Measurements from ENCODE around the gene ITGB1BP1.
A peak's percentile ranks its signal among the peaks of the same experiment; 100 is the strongest.

The ITGB1BP1 gene

GRCh38 chr2:9424447-9425164 lies 1.3 kb upstream of the ITGB1BP1 start:
- Histone ChIP-seq H3K27me3 (ENCODE audit: control insufficient read depth, insufficient read depth, low read length) (peaks cover 7% of the 10 kb centered on the region; the same call in 1 of the 2 replicates), H3K4me3 (ENCODE audit: low read depth, low read length) (peak overlapping the region; percentile 99), H3K9ac (ENCODE audit: low read depth, low read length) (peak overlapping the region; percentile 92), H3K27ac (ENCODE audit: low read depth, low read length) (no peak overlapping the region), H3K9me3 (ENCODE audit: control insufficient read depth, insufficient read depth, low read length) (no peaks in the 10 kb centered on the region), H3K36me3 (ENCODE audit: control insufficient read depth, insufficient read depth, low read length) (peaks cover 14% of the 10 kb centered on the region), H3K4me1 (ENCODE audit: control insufficient read depth, insufficient read depth, low read length) (peaks cover 14% of the 10 kb centered on the region)

DNA sequence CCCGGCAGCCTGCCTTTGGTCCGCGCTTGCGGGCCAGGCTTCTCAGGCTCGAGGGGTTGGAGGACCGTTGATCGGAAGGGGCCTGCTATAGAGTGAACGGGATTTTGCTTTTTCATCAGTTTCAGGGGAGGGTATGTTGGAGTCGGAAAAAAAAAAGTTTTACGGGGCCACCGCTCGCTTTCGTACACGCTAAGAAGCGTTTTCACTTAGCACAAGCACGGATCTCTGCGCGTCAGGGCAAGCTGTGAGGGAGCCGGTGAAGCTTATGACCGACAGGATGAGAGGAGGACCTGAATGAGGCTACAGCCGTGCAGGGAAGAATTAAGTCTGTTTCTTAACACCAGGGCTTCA lies 569 bp upstream of the ITGB1BP1 start:
- H3K36me3 ChIP-seq (ENCODE audit: control insufficient read depth, insufficient read depth, low read length): peaks cover 7% of the 10 kb centered on the region
- H3K27me3 ChIP-seq (ENCODE audit: control insufficient read depth, insufficient read depth, low read length): peaks cover 7% of the 10 kb centered on the region; the same call in 1 of the 2 replicates
- peak overlapping the region; percentile 96 for H3K27ac ChIP-seq (ENCODE audit: low read depth, low read length)
- H3K4me3 ChIP-seq (ENCODE audit: low read depth, low read length): peak overlapping the region; percentile 99
- no peaks in the 10 kb centered on the region for H3K9me3 ChIP-seq (ENCODE audit: control insufficient read depth, insufficient read depth, low read length)
- H3K4me1 ChIP-seq (ENCODE audit: control insufficient read depth, insufficient read depth, low read length): peaks cover 14% of the 10 kb centered on the region
- peak overlapping the region; percentile 92 for H3K9ac ChIP-seq (ENCODE audit: low read depth, low read length)

DNA sequence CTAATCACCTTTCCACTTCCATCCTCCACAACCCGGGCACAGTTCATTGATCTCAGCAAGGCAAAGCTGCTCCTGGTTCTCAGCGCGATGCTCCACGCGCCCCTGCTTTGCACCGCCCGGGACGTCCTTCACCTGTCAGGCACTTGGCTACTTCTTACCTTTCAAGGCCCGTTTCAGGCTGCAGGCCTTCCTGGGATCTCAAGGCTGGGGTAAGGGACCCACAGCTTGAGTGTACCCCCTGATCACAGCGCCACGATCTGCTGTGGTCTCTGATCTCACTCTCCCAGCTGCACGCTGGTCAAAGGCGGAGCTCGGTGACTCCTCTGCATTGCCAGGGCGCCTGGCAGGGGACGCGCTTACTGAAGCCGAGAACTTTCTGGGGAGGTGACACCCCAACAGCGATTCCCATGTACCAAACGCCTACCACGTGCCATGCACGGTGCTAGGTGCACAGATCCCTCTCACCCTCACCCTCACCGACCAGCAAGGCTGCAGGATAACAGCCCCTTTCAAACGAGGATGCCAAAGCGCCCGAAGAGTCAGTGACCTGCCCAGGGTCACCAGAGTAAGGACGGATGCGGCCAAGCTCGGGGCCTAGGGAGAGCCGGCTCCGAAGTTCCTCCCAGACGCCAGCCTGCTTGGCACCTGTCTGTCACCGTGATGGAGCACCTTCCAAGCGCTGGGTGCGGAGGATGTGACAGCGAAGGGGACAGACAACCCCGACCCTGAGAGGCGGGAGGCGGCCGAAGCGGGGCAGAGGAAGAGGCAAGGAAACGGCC lies 818 bp downstream of the ITGB1BP1 start:
- Histone ChIP-seq H3K9ac (ENCODE audit: low read depth, low read length) (no peak overlapping the region), H3K4me1 (ENCODE audit: control insufficient read depth, insufficient read depth, low read length) (peaks cover 14% of the 10 kb centered on the region), H3K27ac (ENCODE audit: low read depth, low read length) (no peak overlapping the region)

GRCh38 chr2:9420495-9420894 lies 2.8 kb downstream of the ITGB1BP1 start:
- no peak overlapping the region for H3K27ac ChIP-seq (ENCODE audit: low read depth, low read length)
- no peak overlapping the region for H3K9ac ChIP-seq (ENCODE audit: low read depth, low read length)
- peaks cover 5% of the 10 kb centered on the region; the same call in 1 of the 2 replicates for H3K36me3 ChIP-seq (ENCODE audit: control insufficient read depth, insufficient read depth, low read length)
- no peaks in the 10 kb centered on the region for H3K9me3 ChIP-seq (ENCODE audit: control insufficient read depth, insufficient read depth, low read length)
- peaks cover 7% of the 10 kb centered on the region; the same call in 1 of the 2 replicates for H3K27me3 ChIP-seq (ENCODE audit: control insufficient read depth, insufficient read depth, low read length)
- no peak overlapping the region for H3K4me3 ChIP-seq (ENCODE audit: low read depth, low read length)
- peaks cover 14% of the 10 kb centered on the region for H3K4me1 ChIP-seq (ENCODE audit: control insufficient read depth, insufficient read depth, low read length)

More for the DNA sequence above, 818 bp downstream of the ITGB1BP1 start:
- Histone ChIP-seq H3K27me3 (ENCODE audit: control insufficient read depth, insufficient read depth, low read length) (peaks cover 7% of the 10 kb centered on the region; the same call in 1 of the 2 replicates), H3K4me3 (ENCODE audit: low read depth, low read length) (peak overlapping the region; percentile 99), H3K36me3 (ENCODE audit: control insufficient read depth, insufficient read depth, low read length) (peaks cover 8% of the 10 kb centered on the region; the same call in 1 of the 2 replicates), H3K9me3 (ENCODE audit: control insufficient read depth, insufficient read depth, low read length) (no peaks in the 10 kb centered on the region)

GRCh38 chr2:9419541-9419940 lies 3.8 kb downstream of the ITGB1BP1 start:
- Histone ChIP-seq H3K4me3 (ENCODE audit: low read depth, low read length) (no peak overlapping the region), H3K27me3 (ENCODE audit: control insufficient read depth, insufficient read depth, low read length) (peaks cover 7% of the 10 kb centered on the region; the same call in 1 of the 2 replicates), H3K9me3 (ENCODE audit: control insufficient read depth, insufficient read depth, low read length) (no peaks in the 10 kb centered on the region), H3K27ac (ENCODE audit: low read depth, low read length) (no peak overlapping the region), H3K4me1 (ENCODE audit: control insufficient read depth, insufficient read depth, low read length) (peaks cover 10% of the 10 kb centered on the region), H3K9ac (ENCODE audit: low read depth, low read length) (no peak overlapping the region), H3K36me3 (ENCODE audit: control insufficient read depth, insufficient read depth, low read length) (peaks cover 5% of the 10 kb centered on the region; the same call in 1 of the 2 replicates)

DNA sequence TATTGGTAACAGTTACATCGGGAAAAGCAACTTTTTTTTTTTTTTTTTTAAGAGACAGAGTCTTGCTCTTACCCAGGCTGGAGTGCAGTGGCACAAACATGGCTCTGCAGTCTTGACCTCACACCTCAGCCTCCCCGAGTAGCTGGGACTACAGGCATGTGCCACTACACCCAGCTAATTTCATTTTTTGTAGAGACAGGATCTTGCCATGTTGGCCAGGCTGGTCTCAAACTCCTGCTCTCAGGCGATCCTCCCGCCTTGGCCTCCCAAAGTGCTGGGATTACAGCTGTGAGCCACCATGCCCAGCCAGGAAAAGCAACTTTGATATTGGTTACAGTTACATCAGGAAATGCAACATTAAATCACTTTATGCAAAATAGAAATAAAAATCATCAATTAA lies 4.6 kb downstream of the ITGB1BP1 start:
- Histone ChIP-seq H3K27ac (ENCODE audit: low read depth, low read length) (no peak overlapping the region), H3K36me3 (ENCODE audit: control insufficient read depth, insufficient read depth, low read length) (peaks cover 5% of the 10 kb centered on the region; the same call in 1 of the 2 replicates), H3K9ac (ENCODE audit: low read depth, low read length) (no peak overlapping the region), H3K9me3 (ENCODE audit: control insufficient read depth, insufficient read depth, low read length) (no peaks in the 10 kb centered on the region), H3K4me3 (ENCODE audit: low read depth, low read length) (no peak overlapping the region), H3K27me3 (ENCODE audit: control insufficient read depth, insufficient read depth, low read length) (peaks cover 7% of the 10 kb centered on the region; the same call in 1 of the 2 replicates), H3K4me1 (ENCODE audit: control insufficient read depth, insufficient read depth, low read length) (peaks cover 7% of the 10 kb centered on the region; the same call in 1 of the 2 replicates)

DNA sequence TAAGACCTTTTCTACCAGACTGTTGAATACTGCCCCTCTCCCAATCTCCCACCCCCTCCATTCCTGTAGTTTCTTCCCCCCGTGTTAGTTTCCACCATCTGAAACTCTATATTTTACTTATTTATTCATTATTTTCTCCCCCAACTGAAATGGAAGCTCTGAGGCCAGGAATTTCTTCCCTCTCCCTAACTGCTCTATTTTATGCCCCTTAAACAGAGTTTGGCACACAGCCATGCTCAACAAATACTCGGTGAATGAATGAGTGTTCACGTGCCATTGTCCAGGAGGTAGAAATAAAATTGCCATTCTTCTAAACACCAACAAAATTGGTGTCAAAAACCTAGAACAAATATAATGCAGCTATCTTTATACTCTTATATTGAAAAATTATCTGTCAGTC lies 5.6 kb downstream of the ITGB1BP1 start:
- Histone ChIP-seq H3K9ac (ENCODE audit: low read depth, low read length) (no peak overlapping the region), H3K36me3 (ENCODE audit: control insufficient read depth, insufficient read depth, low read length) (peaks cover 5% of the 10 kb centered on the region; the same call in 1 of the 2 replicates), H3K27ac (ENCODE audit: low read depth, low read length) (no peak overlapping the region), H3K27me3 (ENCODE audit: control insufficient read depth, insufficient read depth, low read length) (peaks cover 7% of the 10 kb centered on the region; the same call in 1 of the 2 replicates), H3K4me1 (ENCODE audit: control insufficient read depth, insufficient read depth, low read length) (peaks cover 7% of the 10 kb centered on the region; the same call in 1 of the 2 replicates), H3K9me3 (ENCODE audit: control insufficient read depth, insufficient read depth, low read length) (no peaks in the 10 kb centered on the region), H3K4me3 (ENCODE audit: low read depth, low read length) (no peak overlapping the region)

- Histone ChIP-seq H3K9me3 (ENCODE audit: control insufficient read depth, insufficient read depth, low read length) (no peaks in the 10 kb centered on the region), H3K27ac (ENCODE audit: low read depth, low read length) (no peak overlapping the region), H3K4me3 (ENCODE audit: low read depth, low read length) (no peak overlapping the region), H3K27me3 (ENCODE audit: control insufficient read depth, insufficient read depth, low read length) (peaks cover 2% of the 10 kb centered on the region; the same call in 1 of the 2 replicates), H3K36me3 (ENCODE audit: control insufficient read depth, insufficient read depth, low read length) (peaks cover 7% of the 10 kb centered on the region; the same call in 1 of the 2 replicates), H3K4me1 (ENCODE audit: control insufficient read depth, insufficient read depth, low read length) (peaks cover 1% of the 10 kb centered on the region; the same call in 1 of the 2 replicates), H3K9ac (ENCODE audit: low read depth, low read length) (no peak overlapping the region)
These were observed 6.4 kb downstream of the ITGB1BP1 start for GRCh38 chr2:9416962-9417316.

DNA sequence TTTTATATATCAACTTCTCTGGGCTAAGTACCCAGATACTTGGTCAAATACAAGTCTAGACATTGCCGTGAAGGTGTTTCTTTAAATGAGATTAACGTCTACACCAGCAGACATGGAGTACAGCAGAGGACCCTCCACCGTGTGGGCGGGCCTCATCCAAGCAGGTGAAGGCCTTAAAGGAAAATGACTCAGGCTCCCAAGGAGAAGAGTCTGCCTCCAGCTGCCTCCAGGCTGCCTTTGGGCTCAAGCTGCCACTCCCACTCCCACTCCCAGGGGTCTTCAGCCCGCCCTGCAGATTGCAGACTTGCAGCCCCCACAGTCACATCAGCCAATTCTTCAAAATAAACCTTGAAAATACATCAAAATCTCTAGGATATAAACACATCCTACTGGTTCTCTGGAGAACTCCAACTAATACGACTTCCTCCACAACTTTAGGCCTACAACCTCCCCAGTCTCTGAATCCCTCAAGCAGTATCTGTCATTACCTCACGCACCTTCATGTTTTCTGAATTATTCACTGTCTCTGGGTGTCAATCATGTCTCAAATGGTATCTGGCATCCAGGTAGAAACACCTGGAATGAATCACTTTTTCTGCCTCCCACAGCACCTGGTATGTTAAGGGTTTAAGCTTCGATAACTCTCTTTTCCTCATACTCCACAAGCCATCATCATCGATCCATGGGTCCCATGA lies 6.9 kb downstream of the ITGB1BP1 start:
- no peaks in the 10 kb centered on the region for H3K27me3 ChIP-seq (ENCODE audit: control insufficient read depth, insufficient read depth, low read length)
- H3K27ac ChIP-seq (ENCODE audit: low read depth, low read length): no peak overlapping the region
- H3K9me3 ChIP-seq (ENCODE audit: control insufficient read depth, insufficient read depth, low read length): no peaks in the 10 kb centered on the region
- no peak overlapping the region for H3K4me3 ChIP-seq (ENCODE audit: low read depth, low read length)
- peaks cover 7% of the 10 kb centered on the region; the same call in 1 of the 2 replicates for H3K36me3 ChIP-seq (ENCODE audit: control insufficient read depth, insufficient read depth, low read length)
- H3K4me1 ChIP-seq (ENCODE audit: control insufficient read depth, insufficient read depth, low read length): no peaks in the 10 kb centered on the region
- no peak overlapping the region for H3K9ac ChIP-seq (ENCODE audit: low read depth, low read length)

DNA sequence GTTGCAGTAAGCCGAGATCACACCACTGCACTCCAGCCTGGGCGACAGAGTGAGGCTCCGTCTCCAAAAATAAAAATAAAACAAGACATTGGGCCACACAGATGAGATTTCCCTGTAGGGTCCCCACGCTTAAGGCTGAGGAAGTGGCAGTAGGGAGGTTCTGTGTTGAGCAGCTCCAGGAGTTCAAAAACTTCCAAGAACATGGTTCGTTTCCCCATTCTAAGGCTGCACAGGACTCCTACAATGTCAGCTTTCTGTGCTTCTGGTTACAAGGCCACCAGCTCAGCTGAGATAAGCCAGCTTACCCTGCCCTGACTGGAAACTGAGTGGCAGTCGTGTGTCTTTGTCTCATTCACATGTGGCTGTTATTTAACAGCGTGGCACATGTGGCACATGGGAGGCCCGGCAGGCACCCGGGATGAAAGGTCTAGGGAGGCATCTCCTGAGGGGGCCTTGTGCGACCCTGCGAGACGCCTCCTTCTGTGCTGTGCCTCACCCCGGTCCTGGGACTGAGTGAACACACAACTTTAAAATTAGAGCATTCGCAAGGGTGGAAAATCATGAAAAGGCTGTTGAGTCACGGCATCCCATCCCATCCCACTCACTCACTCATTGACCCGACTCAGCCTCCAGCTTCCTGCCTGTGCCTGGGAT lies 7.7 kb downstream of the ITGB1BP1 start:
- H3K9ac ChIP-seq (ENCODE audit: low read depth, low read length): no peak overlapping the region
- no peaks in the 10 kb centered on the region for H3K27me3 ChIP-seq (ENCODE audit: control insufficient read depth, insufficient read depth, low read length)
- no peak overlapping the region for H3K27ac ChIP-seq (ENCODE audit: low read depth, low read length)
- H3K9me3 ChIP-seq (ENCODE audit: control insufficient read depth, insufficient read depth, low read length): no peaks in the 10 kb centered on the region
- H3K36me3 ChIP-seq (ENCODE audit: control insufficient read depth, insufficient read depth, low read length): peaks cover 13% of the 10 kb centered on the region; the same call in 1 of the 2 replicates
- no peaks in the 10 kb centered on the region for H3K4me1 ChIP-seq (ENCODE audit: control insufficient read depth, insufficient read depth, low read length)
- no peak overlapping the region for H3K4me3 ChIP-seq (ENCODE audit: low read depth, low read length)

All from HUES48 (cell line).